Activated naive CD4-positive, alpha-beta T cell treated with anti-CD3 and anti-CD28 coated beads for 36 hours (primary cell): ENCODE data around the gene TULP1. TPM values are rescaled to one million over a fixed set of nuclear protein-coding genes. Genes with fewer than 3 reads are reported as not detected.
A peak's percentile ranks its signal among the peaks of the same experiment; 100 is the strongest.

Source experiments
- CTCF ChIA-PET: fragments of 350-600 bp; sonication (Branson Sonifier 250); formaldehyde crosslinking; loops from one replicate; lab custom pipeline; 2021; ENCODE audit warnings: antibody characterized with exemption; lab: Charles Lee
- DNase-seq: peaks from one replicate; pipeline ENCODE4 v3.0.0-alpha.2; 2020
- H3K27ac Mint-ChIP-seq: one replicate; pipeline ENCODE4 v1.8.0; 2021; ENCODE audit warnings: mild to moderate bottlenecking, mixed read lengths
- H3K27me3 Mint-ChIP-seq: one replicate; pipeline ENCODE4 v1.8.0; 2021; ENCODE audit warnings: low read depth, mixed read lengths
- H3K36me3 Mint-ChIP-seq: one replicate; pipeline ENCODE4 v1.8.0; 2021; ENCODE audit warnings: low read depth, mixed read lengths
- H3K4me1 Mint-ChIP-seq: one replicate; pipeline ENCODE4 v1.8.0; 2021; ENCODE audit warnings: low read depth, mixed read lengths
- H3K4me3 Mint-ChIP-seq: one replicate; pipeline ENCODE4 v1.8.0; 2021; ENCODE audit warnings: mild to moderate bottlenecking, moderate library complexity, mixed read lengths
- H3K9me3 Mint-ChIP-seq: one replicate; pipeline ENCODE4 v1.8.0; 2021; ENCODE audit warnings: mixed read lengths
- intact Hi-C: fragments of 100-400 bp; cut with micrococcal nuclease; formaldehyde crosslinking; loops from one replicate; pipeline ENCODE4 v1.15.1; 2023
- total RNA-seq, 2 experiments: library from RNA; stranded (reverse); gene quantifications; one replicate each; pipeline ENCODE4 v1.2.3, GENCODE V29; 2021

Gene TULP1
- total RNA-seq, 2 experiments from 2014 or later, result not detected

GRCh38 chr6:35506536-35506935, 6.2 kb downstream of the TULP1 start:
- Mint-ChIP-seq H3K27ac (no peak overlapping the region), H3K4me3 (no peak overlapping the region), H3K27me3 (peaks cover 11% of the 10 kb centered on the region), H3K36me3 (no peaks in the 10 kb centered on the region), H3K9me3 (no peaks in the 10 kb centered on the region), H3K4me1 (no peaks in the 10 kb centered on the region)
- no peak for DNase-seq
- intact Hi-C loops, result no loop called here
- CTCF ChIA-PET, result no interaction called here

DNA sequence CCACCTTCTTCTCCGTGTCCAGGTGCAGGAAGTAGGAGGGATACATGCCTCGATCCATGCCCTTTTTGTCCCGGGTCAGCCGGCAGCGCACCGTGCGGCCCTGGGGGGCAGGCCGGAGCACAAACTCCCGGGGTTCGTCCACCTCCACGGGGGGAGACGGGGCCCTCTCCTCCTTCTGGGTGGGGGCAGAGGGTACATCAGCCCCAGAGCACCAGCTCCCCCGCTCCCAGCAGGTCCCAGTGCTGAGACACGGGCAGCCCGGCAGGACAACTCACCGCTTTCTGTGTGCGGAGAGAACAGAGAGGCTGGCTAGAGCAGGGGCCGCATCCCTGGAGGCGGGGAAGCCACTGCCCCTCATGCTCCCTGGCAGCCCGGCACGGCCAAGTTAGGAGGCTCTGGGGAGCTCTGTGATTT, 6.7 kb downstream of the TULP1 start:
- no peak for DNase-seq
- CTCF ChIA-PET, result no interaction called here
- intact Hi-C loops, result no loop called here
- Mint-ChIP-seq H3K4me1 (no peaks in the 10 kb centered on the region), H3K4me3 (no peak overlapping the region), H3K9me3 (no peaks in the 10 kb centered on the region), H3K27ac (no peak overlapping the region), H3K36me3 (no peaks in the 10 kb centered on the region), H3K27me3 (peaks cover 8% of the 10 kb centered on the region)

DNA sequence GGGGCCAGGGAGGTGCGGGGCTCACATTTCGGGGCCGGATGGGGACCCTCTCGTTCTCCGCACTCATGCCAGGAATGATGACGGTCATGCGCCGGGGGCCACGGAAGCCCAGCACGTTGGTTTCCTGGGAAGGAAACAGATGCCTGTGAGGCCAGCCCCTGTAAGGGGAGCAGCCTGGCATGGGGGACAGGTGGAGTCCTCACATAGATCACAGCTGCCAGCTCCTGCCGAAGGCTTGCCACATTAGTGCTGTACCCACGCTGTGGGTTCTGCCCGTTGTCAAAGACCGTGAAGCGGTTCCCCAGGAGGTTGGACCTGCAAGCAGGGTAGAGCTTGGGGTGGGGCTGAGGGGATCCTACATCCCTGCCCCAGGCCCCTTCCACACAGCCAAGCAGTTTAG, 9.2 kb downstream of the TULP1 start:
- no peak for DNase-seq
- CTCF ChIA-PET, result interaction anchor here (0.6 kb wide), 1 partner anchor 21 kb away, joined by 3 read pairs; no protein-coding TSS in a partner anchor
- Mint-ChIP-seq H3K36me3 (no peaks in the 10 kb centered on the region), H3K27ac (no peak overlapping the region), H3K9me3 (no peaks in the 10 kb centered on the region), H3K27me3 (peaks cover 7% of the 10 kb centered on the region), H3K4me1 (peaks cover 3% of the 10 kb centered on the region), H3K4me3 (no peak overlapping the region)
- intact Hi-C loops, result no loop called here

GRCh38 chr6:35501784-35502183, 10.9 kb downstream of the TULP1 start:
- no peak for DNase-seq
- H3K27me3 Mint-ChIP-seq, result peaks cover 10% of the 10 kb centered on the region
- H3K36me3 Mint-ChIP-seq, result no peaks in the 10 kb centered on the region
- H3K9me3 Mint-ChIP-seq, result no peaks in the 10 kb centered on the region
- H3K27ac Mint-ChIP-seq, result no peak overlapping the region
- CTCF ChIA-PET, result interaction anchor here (0.6 kb wide), 1 partner anchor 1758 kb away, joined by 3 read pairs; no protein-coding TSS in a partner anchor
- no peak overlapping the region for H3K4me3 Mint-ChIP-seq
- intact Hi-C loops, result no loop called here
- peaks cover 4% of the 10 kb centered on the region for H3K4me1 Mint-ChIP-seq

DNA sequence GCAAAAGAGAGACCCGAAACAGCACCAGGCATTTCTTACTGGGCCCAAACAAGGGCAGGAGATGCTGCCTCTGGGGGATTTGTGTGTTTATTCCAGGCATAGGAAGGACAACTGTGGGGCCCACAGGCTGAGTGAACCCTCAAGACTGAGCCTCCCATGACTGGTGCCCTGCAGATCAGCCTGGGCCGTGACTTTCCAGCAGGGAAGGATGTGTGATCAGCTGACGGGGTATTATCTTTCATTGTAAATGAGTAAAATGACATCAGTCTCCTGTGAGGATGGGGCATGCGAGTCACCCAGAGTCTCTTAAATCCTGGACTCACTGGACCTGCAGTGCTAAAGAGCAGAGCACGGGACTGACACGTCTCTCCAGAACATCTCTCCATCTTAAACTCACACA, 11.9 kb downstream of the TULP1 start:
- peaks cover 4% of the 10 kb centered on the region for H3K4me1 Mint-ChIP-seq

GRCh38 chr6:35499372-35499771, 13.3 kb downstream of the TULP1 start:
- CTCF ChIA-PET, result interaction anchor here (0.7 kb wide), 1 partner anchor 23 kb away, joined by 3 read pairs; no protein-coding TSS in a partner anchor
- Mint-ChIP-seq H3K27me3 (peaks cover 10% of the 10 kb centered on the region), H3K4me1 (peaks cover 11% of the 10 kb centered on the region), H3K9me3 (no peaks in the 10 kb centered on the region), H3K27ac (no peak overlapping the region), H3K36me3 (no peaks in the 10 kb centered on the region), H3K4me3 (no peak overlapping the region)
- intact Hi-C loops, result no loop called here
- no peak for DNase-seq

More for the DNA sequence above, 11.9 kb downstream of the TULP1 start:
- Mint-ChIP-seq H3K27me3 (peaks cover 10% of the 10 kb centered on the region), H3K36me3 (no peaks in the 10 kb centered on the region), H3K9me3 (no peaks in the 10 kb centered on the region), H3K4me3 (no peak overlapping the region), H3K27ac (no peak overlapping the region)
- DNase-seq, result no peak
- intact Hi-C loops, result no loop called here
- CTCF ChIA-PET, result interaction anchor here (0.6 kb wide), 2 partner anchors 28 to 294 kb away, joined by 3 to 4 read pairs; no protein-coding TSS in a partner anchor

DNA sequence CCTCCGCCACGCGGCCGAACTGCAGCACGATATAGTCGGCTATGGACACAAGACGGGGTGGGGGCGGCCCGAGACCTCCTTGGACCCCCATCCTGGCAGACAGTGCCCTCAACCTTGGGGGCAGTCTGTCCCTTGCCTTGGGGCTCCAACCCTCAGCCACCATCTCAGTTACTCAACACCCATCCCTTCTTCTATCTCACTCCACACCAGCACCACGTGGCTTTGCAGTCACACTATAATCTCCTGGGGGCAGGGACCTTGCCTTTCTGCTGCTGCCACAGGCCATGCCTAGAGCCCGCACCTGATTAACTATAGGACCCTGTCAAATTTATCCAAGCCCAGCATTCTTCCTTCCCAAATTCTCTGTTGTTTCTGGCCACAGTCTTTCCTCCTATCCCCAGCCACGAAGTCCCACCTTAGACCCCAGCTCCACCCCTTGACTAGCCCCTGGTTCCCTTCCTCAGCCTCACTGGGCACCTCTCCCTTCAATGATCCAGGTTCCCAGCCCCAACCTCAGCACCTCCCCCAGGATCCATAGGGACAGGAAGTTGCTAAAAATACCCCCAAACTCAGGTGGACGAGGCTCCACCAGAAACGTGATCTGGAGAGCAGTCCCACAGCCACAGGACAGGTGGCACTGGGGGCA, 14.2 kb downstream of the TULP1 start:
- no peaks in the 10 kb centered on the region for H3K36me3 Mint-ChIP-seq
- peaks cover 10% of the 10 kb centered on the region for H3K27me3 Mint-ChIP-seq
- intact Hi-C loops, result no loop called here
- H3K4me1 Mint-ChIP-seq, result peaks cover 14% of the 10 kb centered on the region
- no peak overlapping the region for H3K27ac Mint-ChIP-seq
- no peaks in the 10 kb centered on the region for H3K9me3 Mint-ChIP-seq
- no peak for DNase-seq
- peak overlapping the region; percentile 77 for H3K4me3 Mint-ChIP-seq
- CTCF ChIA-PET, result interaction anchor here (1.2 to 2.3 kb wide), 3 partner anchors 49 to 238 kb away, joined by 4 to 9 read pairs (median 4); partner anchors contain the start of gene ARMC12

GRCh38 chr6:35497571-35498421, 14.9 kb downstream of the TULP1 start:
- intact Hi-C loops, result no loop called here
- Mint-ChIP-seq H3K27me3 (peaks cover 6% of the 10 kb centered on the region), H3K9me3 (no peaks in the 10 kb centered on the region), H3K4me3 (peak overlapping the region; percentile 77), H3K36me3 (no peaks in the 10 kb centered on the region), H3K27ac (peak overlapping the region; percentile 67), H3K4me1 (peaks cover 14% of the 10 kb centered on the region)
- CTCF ChIA-PET, result interaction anchor here (1.2 to 2.3 kb wide), 3 partner anchors 48 to 239 kb away, joined by 4 to 9 read pairs (median 4); partner anchors contain the start of gene ARMC12
- DNase-seq, result peak; percentile 69

- peaks cover 14% of the 10 kb centered on the region for H3K4me1 Mint-ChIP-seq
- CTCF ChIA-PET, result interaction anchor here (1.2 to 2.3 kb wide), 3 partner anchors 48 to 240 kb away, joined by 4 to 9 read pairs (median 4); partner anchors contain the start of gene ARMC12
- no peaks in the 10 kb centered on the region for H3K36me3 Mint-ChIP-seq
- H3K9me3 Mint-ChIP-seq, result no peaks in the 10 kb centered on the region
- peak within 1 kb of the TSS; percentile 67 for H3K27ac Mint-ChIP-seq
- intact Hi-C loops, result no loop called here
- H3K27me3 Mint-ChIP-seq, result peaks cover 6% of the 10 kb centered on the region
- peak; percentile 47 for DNase-seq
- H3K4me3 Mint-ChIP-seq, result peak within 1 kb of the TSS; percentile 77
Measured at GRCh38 chr6:35496841-35497570, 15.7 kb downstream of the TULP1 start, which contains the start of gene TEAD3. Gene TEAD3 (minus strand): TSS chr6:35497079.

GRCh38 chr6:35496036-35496840, 16.5 kb downstream of the TULP1 start:
- intact Hi-C loops, result no loop called here
- peaks cover 6% of the 10 kb centered on the region for H3K27me3 Mint-ChIP-seq
- CTCF ChIA-PET, result interaction anchor here (0.5 to 2.3 kb wide), 2 partner anchors 240 to 261 kb away, joined by 3 to 9 read pairs; partner anchors contain the start of gene ARMC12
- H3K4me1 Mint-ChIP-seq, result peaks cover 14% of the 10 kb centered on the region
- no peaks in the 10 kb centered on the region for H3K36me3 Mint-ChIP-seq
- DNase-seq, result no peak
- peak overlapping the region; percentile 67 for H3K4me3 Mint-ChIP-seq
- H3K27ac Mint-ChIP-seq, result no peak overlapping the region
- no peaks in the 10 kb centered on the region for H3K9me3 Mint-ChIP-seq
